Suprapubic skin (tissue), 3 donors: ENCODE results near the gene TAC4.

Experiments
- EP300 ChIP-seq: sonication (generic); formaldehyde crosslinking; IDR thresholded peaks from one replicate; pipeline ENCODE4 v1.6.1; 2017; ENCODE audit warnings: antibody characterized with exemption
- POLR2A ChIP-seq, 2 donors: fragments of 450-650 bp; IDR thresholded peaks; one replicate each; pipeline ENCODE4 v1.6.1; 2017; ENCODE audit warnings: antibody characterized with exemption in 2 of 2, mild to moderate bottlenecking in 2 of 2, moderate library complexity in 2 of 2
- TF ChIP-seq, protein P1 (sequence below), 2 donors: fragments of 200-600 bp in 1 of 2; fragments of 450-650 bp in 1 of 2; sonication (generic) in 1 of 2; IDR thresholded peaks; one replicate each; pipeline ENCODE4 v1.5.1; 2016 to 2019; ENCODE audit warnings: antibody characterized with exemption in 2 of 2, mild to moderate bottlenecking in 1 of 2, moderate library complexity in 1 of 2

DNA sequence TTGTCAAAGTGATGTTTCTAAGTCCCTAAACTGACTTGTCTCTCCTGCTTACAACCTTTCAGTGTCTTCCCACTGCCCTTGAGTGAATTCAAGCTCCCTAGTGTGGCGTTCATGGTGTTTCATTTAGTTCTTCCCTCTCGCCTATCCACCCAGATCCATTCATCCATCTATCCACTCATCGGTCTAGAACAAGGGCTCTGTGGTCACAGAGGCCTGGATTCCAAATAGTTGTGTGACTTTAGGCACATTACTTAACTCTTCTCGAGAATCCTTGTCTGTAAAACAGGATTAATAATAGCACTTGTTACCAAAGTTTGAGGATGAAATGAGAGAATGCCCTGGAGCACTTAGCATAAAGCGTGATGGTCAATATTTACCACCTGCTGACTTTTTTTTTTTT lies 870 bp upstream of the TAC4 start:
- TF ChIP-seq, protein P1, sequence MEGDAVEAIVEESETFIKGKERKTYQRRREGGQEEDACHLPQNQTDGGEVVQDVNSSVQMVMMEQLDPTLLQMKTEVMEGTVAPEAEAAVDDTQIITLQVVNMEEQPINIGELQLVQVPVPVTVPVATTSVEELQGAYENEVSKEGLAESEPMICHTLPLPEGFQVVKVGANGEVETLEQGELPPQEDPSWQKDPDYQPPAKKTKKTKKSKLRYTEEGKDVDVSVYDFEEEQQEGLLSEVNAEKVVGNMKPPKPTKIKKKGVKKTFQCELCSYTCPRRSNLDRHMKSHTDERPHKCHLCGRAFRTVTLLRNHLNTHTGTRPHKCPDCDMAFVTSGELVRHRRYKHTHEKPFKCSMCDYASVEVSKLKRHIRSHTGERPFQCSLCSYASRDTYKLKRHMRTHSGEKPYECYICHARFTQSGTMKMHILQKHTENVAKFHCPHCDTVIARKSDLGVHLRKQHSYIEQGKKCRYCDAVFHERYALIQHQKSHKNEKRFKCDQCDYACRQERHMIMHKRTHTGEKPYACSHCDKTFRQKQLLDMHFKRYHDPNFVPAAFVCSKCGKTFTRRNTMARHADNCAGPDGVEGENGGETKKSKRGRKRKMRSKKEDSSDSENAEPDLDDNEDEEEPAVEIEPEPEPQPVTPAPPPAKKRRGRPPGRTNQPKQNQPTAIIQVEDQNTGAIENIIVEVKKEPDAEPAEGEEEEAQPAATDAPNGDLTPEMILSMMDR (IDR thresholded peaks at IDR 0.05): no peak
- TF ChIP-seq POLR2A (IDR thresholded peaks at IDR 0.05) (no peak), EP300 (no peak)
